PFSK-1 (cell line): ENCODE measurements around the gene DAB2.

Source experiments
- FOXP2 ChIP-seq: optimal IDR thresholded peaks from 2 replicates; pipeline ENCODE3; 2011; ENCODE audit warnings: borderline replicate concordance, control low read depth, inconsistent platforms; ENCODE audit not compliant: insufficient read depth; ENCODE audit errors: extremely low read length, extremely low read depth
- POLR2AphosphoS5 ChIP-seq: IDR thresholded peaks from 2 replicates; pipeline ENCODE4 v1.6.1; 2012; ENCODE audit warnings: low read depth, mild to moderate bottlenecking, control low read depth, low read length, moderate library complexity
- TAF1 ChIP-seq: IDR thresholded peaks from 2 replicates; pipeline ENCODE4 v1.6.1; 2012; ENCODE audit warnings: low read length, control low read depth, borderline replicate concordance; ENCODE audit not compliant: insufficient read depth

DNA sequence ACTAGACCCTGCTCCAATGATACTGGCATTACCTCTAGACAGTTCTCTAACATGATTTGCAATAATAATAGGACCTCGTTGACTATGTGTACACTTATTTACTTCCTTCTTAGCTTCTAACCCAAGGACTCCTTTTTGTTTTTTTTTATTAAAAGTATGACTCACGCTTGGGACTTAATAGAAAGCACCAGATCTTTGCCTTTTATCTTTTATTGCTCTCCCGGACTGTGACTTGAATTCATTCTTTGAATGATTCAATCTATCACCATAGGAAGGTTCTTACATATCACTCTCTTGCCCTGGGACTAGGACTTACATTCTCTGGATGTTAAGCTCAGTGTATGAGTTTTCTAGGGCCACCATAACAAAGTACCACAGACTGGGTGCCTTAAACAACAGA, 69.5 kb downstream of the DAB2 start:
- TF ChIP-seq FOXP2 (no peak), POLR2AphosphoS5 (no peak), TAF1 (no peak)
